Peyer's patch (tissue), 4 donors: Measurements from ENCODE around the gene SRP19. TPM values are rescaled to one million over a fixed set of nuclear protein-coding genes. Genes with fewer than 3 reads are reported as not detected.
"Not testable (repeated sequence)": the region's sequence is repeated elsewhere in the genome, so short reads cannot be mapped to it uniquely, and the experiment has no call there.

Source experiments
- DNase-seq, 3 donors: peaks; one replicate each; pipeline ENCODE4 v3.0.0-alpha.2; 2017 to 2019
- H3K27ac ChIP-seq, 4 donors: fragments of 200-600 bp; sonication (generic); one replicate each; pipeline ENCODE4 v1.5.1; 2016 to 2019
- H3K27me3 ChIP-seq, 2 donors: fragments of 200-600 bp; sonication (generic); one replicate each; pipeline ENCODE4 v1.5.1; 2019
- H3K36me3 ChIP-seq, 3 donors: fragments of 200-600 bp; sonication (generic); one replicate each; pipeline ENCODE4 v1.5.1; 2016 to 2019
- H3K4me1 ChIP-seq, 4 donors: fragments of 200-600 bp; sonication (generic); one replicate each; pipeline ENCODE4 v1.5.1; 2016 to 2019
- H3K4me3 ChIP-seq, 4 donors: fragments of 200-600 bp; sonication (generic); 1 replicate in 3 of 4; 2 replicates in 1 of 4; pipeline ENCODE4 v1.5.1; 2016 to 2019; ENCODE audit warnings: mild to moderate bottlenecking in 1 of 4
- H3K9me3 ChIP-seq, 4 donors: fragments of 200-600 bp; sonication (generic); one replicate each; pipeline ENCODE4 v1.5.1; 2016 to 2019; ENCODE audit warnings: mild to moderate bottlenecking in 1 of 4
- CTCF ChIP-seq, 6 experiments: fragments of 450-650 bp in 4 of 6; fragments of 200-600 bp in 2 of 6; sonication (generic) in 1 of 6; IDR thresholded peaks; one replicate each; pipeline ENCODE4 v1.5.1; 2017 to 2019; ENCODE audit warnings: antibody characterized with exemption in 6 of 6, mild to moderate bottlenecking in 3 of 6, moderate library complexity in 1 of 6
- POLR2A ChIP-seq, 2 donors: fragments of 450-650 bp; IDR thresholded peaks; one replicate each; pipeline ENCODE4 v1.5.1; 2017; ENCODE audit warnings: antibody characterized with exemption in 2 of 2, mild to moderate bottlenecking in 2 of 2, moderate library complexity in 2 of 2
- total RNA-seq, 4 donors: library from RNA; depleted of rRNA; stranded (reverse); fragments of >200 nt; gene quantifications; one replicate each; pipeline ENCODE4 v1.1.0, GENCODE V29; 2016

Gene SRP19
- total RNA-seq, 4 donors from 2014 or later, result 15.7 to 63.7 (median 27.1) TPM

- Histone ChIP-seq H3K4me1 (peaks cover 0 to 8% (median 0%) of the 10 kb centered on the region in 4 donors), H3K27ac (no peak overlapping the region), H3K36me3 (peaks cover 0 to 88% (median 0%) of the 10 kb centered on the region in 3 donors), H3K27me3 (no peaks in the 10 kb centered on the region), H3K4me3 (no peak overlapping the region), H3K9me3 (no peaks in the 10 kb centered on the region)
- no peak for DNase-seq
- TF ChIP-seq CTCF (IDR thresholded peaks at IDR 0.05) (no peak), POLR2A (IDR thresholded peaks at IDR 0.05) (no peak)
These were observed 19.3 kb downstream of the SRP19 start for GRCh38 chr5:112880219-112880964.

GRCh38 chr5:112883192-112883591 lies 22.1 kb downstream of the SRP19 start:
- H3K27me3 ChIP-seq, result no peaks in the 10 kb centered on the region
- no peaks in the 10 kb centered on the region for H3K9me3 ChIP-seq
- no peak for TF ChIP-seq POLR2A (IDR thresholded peaks at IDR 0.05)
- TF ChIP-seq CTCF (IDR thresholded peaks at IDR 0.05), result no peak
- H3K4me1 ChIP-seq, result peaks cover 0 to 8% (median 0%) of the 10 kb centered on the region in 4 donors
- peaks cover 0 to 86% (median 0%) of the 10 kb centered on the region in 3 donors for H3K36me3 ChIP-seq
- H3K4me3 ChIP-seq, result no peak overlapping the region
- no peak overlapping the region for H3K27ac ChIP-seq
- DNase-seq, result no peak

- no peak overlapping the region for H3K27ac ChIP-seq
- H3K36me3 ChIP-seq, result peaks cover 0 to 77% (median 0%) of the 10 kb centered on the region in 3 donors
- H3K4me1 ChIP-seq, result no peaks in the 10 kb centered on the region
- no peak for TF ChIP-seq CTCF (IDR thresholded peaks at IDR 0.05)
- TF ChIP-seq POLR2A (IDR thresholded peaks at IDR 0.05), result no peak
- no peak overlapping the region for H3K4me3 ChIP-seq
- H3K9me3 ChIP-seq, result no peaks in the 10 kb centered on the region
- DNase-seq, result no peak
- no peaks in the 10 kb centered on the region for H3K27me3 ChIP-seq
These were observed 23.9 kb downstream of the SRP19 start for GRCh38 chr5:112885001-112885400.

- no peak for DNase-seq
- TF ChIP-seq CTCF (IDR thresholded peaks at IDR 0.05), result no peak
- TF ChIP-seq POLR2A (IDR thresholded peaks at IDR 0.05), result no peak
- H3K27ac ChIP-seq, result no peak overlapping the region
- H3K9me3 ChIP-seq, result no peaks in the 10 kb centered on the region
- no peak overlapping the region for H3K4me3 ChIP-seq
- H3K4me1 ChIP-seq, result no peaks in the 10 kb centered on the region
- H3K36me3 ChIP-seq, result peaks cover 0 to 71% (median 0%) of the 10 kb centered on the region in 3 donors
- H3K27me3 ChIP-seq, result no peaks in the 10 kb centered on the region
These were observed 25.9 kb downstream of the SRP19 start for GRCh38 chr5:112886975-112887374.

GRCh38 chr5:112892066-112892465 lies 31.0 kb downstream of the SRP19 start:
- peaks cover 0 to 50% (median 0%) of the 10 kb centered on the region in 3 donors for H3K36me3 ChIP-seq
- H3K27ac ChIP-seq, H3K27me3 ChIP-seq, DNase-seq, H3K9me3 ChIP-seq, H3K4me1 ChIP-seq, H3K4me3 ChIP-seq: not testable (repeated sequence)

- H3K36me3 ChIP-seq, result peaks cover 0 to 50% (median 0%) of the 10 kb centered on the region in 3 donors
- H3K4me1 ChIP-seq, result no peaks in the 10 kb centered on the region
- no peak for DNase-seq
- H3K4me3 ChIP-seq, result no peak overlapping the region
- no peak for TF ChIP-seq CTCF (IDR thresholded peaks at IDR 0.05)
- TF ChIP-seq POLR2A (IDR thresholded peaks at IDR 0.05), result no peak
- no peaks in the 10 kb centered on the region for H3K9me3 ChIP-seq
- no peaks in the 10 kb centered on the region for H3K27me3 ChIP-seq
- H3K27ac ChIP-seq, result no peak overlapping the region
These were observed 31.7 kb downstream of the SRP19 start for GRCh38 chr5:112892776-112893175.
